HUES64 (cell line): ENCODE results near the gene TMEM82.

Source experiments
- H3K27ac ChIP-seq: 2 replicates; pipeline ENCODE4 v1.7.0; 2013; ENCODE audit warnings: low read depth, low read length, inconsistent platforms
- H3K27me3 ChIP-seq: 2 replicates; pipeline ENCODE4 v1.6.1; 2013; ENCODE audit warnings: mild to moderate bottlenecking, low read length; ENCODE audit not compliant: insufficient read depth
- H3K36me3 ChIP-seq: 2 replicates; pipeline ENCODE4 v1.6.1; 2013; ENCODE audit warnings: mild to moderate bottlenecking, low read length; ENCODE audit not compliant: insufficient read depth
- H3K4me1 ChIP-seq: 2 replicates; pipeline ENCODE4 v1.6.1; 2013; ENCODE audit warnings: mild to moderate bottlenecking, low read length, moderate library complexity; ENCODE audit not compliant: insufficient read depth
- H3K4me3 ChIP-seq: 2 replicates; pipeline ENCODE4 v1.5.1; 2013; ENCODE audit warnings: mild to moderate bottlenecking, low read length, moderate library complexity
- H3K9ac ChIP-seq: 2 replicates; pipeline ENCODE4 v1.6.1; 2013; ENCODE audit warnings: mild to moderate bottlenecking, low read depth, low read length
- H3K9me3 ChIP-seq: 2 replicates; pipeline ENCODE4 v1.6.1; 2013; ENCODE audit warnings: low read depth, low read length; ENCODE audit not compliant: insufficient read depth
- WGBS: fragments of 150-250, 120-280 bp; methylation state at CpG from one replicate; pipeline ENCODE4 v1.1.7; 2013; ENCODE audit warnings: missing lambda C conversion rate; 5-methylcytosine and 5-hydroxymethylcytosine counted together

TMEM82 gene

GRCh38 chr1:15771836-15772515 lies 29.7 kb downstream of the TMEM82 start:
- Histone ChIP-seq H3K4me3 (no peak overlapping the region), H3K36me3 (peaks cover 85% of the 10 kb centered on the region), H3K9ac (no peak overlapping the region), H3K4me1 (no peaks in the 10 kb centered on the region), H3K27me3 (no peaks in the 10 kb centered on the region), H3K9me3 (no peaks in the 10 kb centered on the region), H3K27ac (no peak overlapping the region)
- WGBS, result 96% methylated on average over 6 of the region's 6 CpGs

DNA sequence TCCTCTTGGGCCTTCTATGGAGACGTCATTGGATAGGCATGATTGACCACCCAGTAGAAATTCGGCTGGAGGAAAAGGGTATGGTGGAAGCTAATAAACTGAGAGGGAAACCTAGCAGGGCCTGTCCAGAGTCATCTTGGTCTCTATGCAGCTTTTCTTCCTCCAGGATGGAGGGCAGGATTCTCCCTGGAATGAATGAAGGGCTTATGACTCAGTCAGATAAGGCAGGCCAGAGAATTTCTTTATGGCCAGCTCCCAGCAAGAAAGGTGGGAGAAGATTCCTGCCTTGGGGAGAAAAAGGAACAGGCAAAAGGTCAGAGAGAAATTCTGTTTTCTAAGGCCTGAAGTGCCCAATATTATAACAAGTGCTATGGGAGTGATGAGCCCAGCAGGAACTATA lies 33.4 kb downstream of the TMEM82 start:
- Histone ChIP-seq H3K9me3 (no peaks in the 10 kb centered on the region), H3K36me3 (peaks cover 87% of the 10 kb centered on the region), H3K9ac (no peak overlapping the region), H3K4me3 (no peak overlapping the region), H3K27ac (no peak overlapping the region), H3K4me1 (no peaks in the 10 kb centered on the region), H3K27me3 (no peaks in the 10 kb centered on the region)
- 93% methylated on average over 2 of the region's 2 CpGs for WGBS

DNA sequence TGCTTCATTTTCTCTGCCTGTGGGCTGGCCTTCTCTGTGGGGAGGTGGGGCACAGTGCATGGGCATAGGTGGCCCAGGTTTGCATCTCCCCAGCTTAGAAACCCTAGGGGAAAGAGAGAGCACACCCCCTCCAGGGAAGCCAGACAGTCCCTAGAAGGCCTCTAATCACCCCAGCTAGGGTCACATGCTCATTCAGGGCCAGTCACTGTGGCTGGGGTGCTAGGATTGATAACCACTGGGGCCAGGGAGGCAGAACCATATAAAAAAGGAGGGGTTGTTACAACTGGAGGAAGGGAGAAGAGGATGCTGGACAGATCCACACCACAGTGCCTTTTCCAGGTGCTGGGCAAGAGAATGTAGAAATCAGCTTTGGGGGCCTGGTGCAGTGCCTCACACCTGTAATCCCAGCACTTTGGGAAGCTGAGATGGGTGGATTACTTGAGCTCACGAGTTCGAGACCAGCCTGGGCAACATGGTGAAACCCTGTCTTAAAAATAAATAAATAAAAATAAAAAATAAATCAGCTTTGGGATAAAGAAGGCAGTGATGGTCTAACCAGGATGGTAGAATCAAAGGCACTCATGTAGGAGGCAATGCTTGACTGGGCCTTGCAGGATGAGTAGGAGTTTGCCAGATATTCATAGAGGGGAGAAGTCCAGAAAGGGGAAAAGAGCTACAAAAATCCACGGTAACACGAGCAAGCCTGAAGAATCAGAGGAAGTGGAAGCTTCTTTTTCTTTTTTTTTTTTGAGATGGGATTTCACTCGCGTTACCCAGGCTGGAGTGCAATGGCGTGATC lies 35.8 kb downstream of the TMEM82 start:
- 89% methylated on average over 7 of the region's 7 CpGs for WGBS
- no peak overlapping the region for H3K4me3 ChIP-seq
- H3K9ac ChIP-seq, result no peak overlapping the region
- H3K27ac ChIP-seq, result no peak overlapping the region
- peaks cover 85% of the 10 kb centered on the region for H3K36me3 ChIP-seq
- no peaks in the 10 kb centered on the region for H3K27me3 ChIP-seq
- no peaks in the 10 kb centered on the region for H3K9me3 ChIP-seq
- no peaks in the 10 kb centered on the region for H3K4me1 ChIP-seq

- H3K27ac ChIP-seq, result no peak overlapping the region
- no peaks in the 10 kb centered on the region for H3K4me1 ChIP-seq
- H3K9me3 ChIP-seq, result no peaks in the 10 kb centered on the region
- no peak overlapping the region for H3K4me3 ChIP-seq
- WGBS, result 94% methylated on average over 8 of the region's 8 CpGs
- peaks cover 39% of the 10 kb centered on the region for H3K36me3 ChIP-seq
- no peak overlapping the region for H3K9ac ChIP-seq
- H3K27me3 ChIP-seq, result no peaks in the 10 kb centered on the region
Observed at GRCh38 chr1:15785683-15786082, 43.4 kb downstream of the TMEM82 start.

- no peak overlapping the region for H3K4me3 ChIP-seq
- H3K9me3 ChIP-seq, result no peaks in the 10 kb centered on the region
- H3K36me3 ChIP-seq, result peaks cover 31% of the 10 kb centered on the region
- no peaks in the 10 kb centered on the region for H3K27me3 ChIP-seq
- H3K9ac ChIP-seq, result no peak overlapping the region
- 94% methylated on average over 10 of the region's 10 CpGs for WGBS
- 0 out of 2 replicates have a peak overlapping the region, but pooled peaks have one; percentile 25 for H3K27ac ChIP-seq
- no peaks in the 10 kb centered on the region for H3K4me1 ChIP-seq
Observed at GRCh38 chr1:15786581-15786980, 44.3 kb downstream of the TMEM82 start.

DNA sequence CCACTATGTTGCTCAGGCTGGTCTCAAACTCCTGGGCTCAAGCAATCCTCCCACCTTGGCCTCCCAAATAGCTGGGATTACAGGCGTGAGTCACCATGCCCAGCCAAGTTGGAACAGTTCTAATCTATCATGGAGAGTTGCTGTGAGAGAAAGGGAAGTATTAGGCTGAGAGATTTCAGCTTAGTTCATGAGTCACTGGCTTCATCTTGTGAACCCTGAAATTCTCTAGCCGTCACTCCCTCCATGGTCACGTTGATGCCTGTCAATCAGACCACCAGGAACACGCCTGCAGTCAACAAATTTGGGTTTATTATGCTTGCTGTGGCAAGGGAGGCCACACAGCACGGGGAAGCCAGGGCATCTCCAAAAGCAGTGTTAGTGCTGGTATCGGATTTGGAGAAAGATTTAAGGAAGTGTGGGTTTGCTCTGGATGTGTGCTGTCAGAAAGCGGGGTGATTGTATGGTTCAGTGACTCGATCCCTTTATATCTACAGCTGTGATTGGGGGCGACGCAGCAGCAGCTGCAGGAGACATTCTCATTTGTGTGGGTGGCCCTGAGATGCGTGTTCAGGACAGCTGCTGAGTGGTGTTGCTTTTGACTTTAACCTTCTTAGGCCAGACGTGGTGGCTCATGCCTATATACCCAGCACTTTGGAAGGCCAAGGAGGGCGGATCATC lies 46.5 kb downstream of the TMEM82 start:
- 91% methylated on average over 13 of the region's 13 CpGs for WGBS
- no peak overlapping the region for H3K4me3 ChIP-seq
- peaks cover 16% of the 10 kb centered on the region for H3K36me3 ChIP-seq
- no peaks in the 10 kb centered on the region for H3K4me1 ChIP-seq
- no peaks in the 10 kb centered on the region for H3K9me3 ChIP-seq
- no peak overlapping the region for H3K27ac ChIP-seq
- H3K27me3 ChIP-seq, result no peaks in the 10 kb centered on the region
- H3K9ac ChIP-seq, result no peak overlapping the region

- no peak overlapping the region for H3K9ac ChIP-seq
- H3K4me3 ChIP-seq, result no peak overlapping the region
- no peaks in the 10 kb centered on the region for H3K9me3 ChIP-seq
- no peaks in the 10 kb centered on the region for H3K36me3 ChIP-seq
- no peak overlapping the region for H3K27ac ChIP-seq
- H3K27me3 ChIP-seq, result no peaks in the 10 kb centered on the region
- H3K4me1 ChIP-seq, result peaks cover 17% of the 10 kb centered on the region
- 82% methylated on average over 2 of the region's 2 CpGs for WGBS
Observed at GRCh38 chr1:15796086-15796462, 53.8 kb downstream of the TMEM82 start.
